ENCODE results near the gene PYY. TPM values are rescaled to one million over a fixed set of nuclear protein-coding genes. Genes with fewer than 3 reads are reported as not detected.
A peak's percentile ranks its signal among the peaks of the same experiment; 100 is the strongest.
"Not testable (repeated sequence)": the region's sequence is repeated elsewhere in the genome, so short reads cannot be mapped to it uniquely, and the experiment has no call there.

Gene PYY
- total and polyA plus RNA-seq, 2 experiments from 2014 or later, result not detected

DNA sequence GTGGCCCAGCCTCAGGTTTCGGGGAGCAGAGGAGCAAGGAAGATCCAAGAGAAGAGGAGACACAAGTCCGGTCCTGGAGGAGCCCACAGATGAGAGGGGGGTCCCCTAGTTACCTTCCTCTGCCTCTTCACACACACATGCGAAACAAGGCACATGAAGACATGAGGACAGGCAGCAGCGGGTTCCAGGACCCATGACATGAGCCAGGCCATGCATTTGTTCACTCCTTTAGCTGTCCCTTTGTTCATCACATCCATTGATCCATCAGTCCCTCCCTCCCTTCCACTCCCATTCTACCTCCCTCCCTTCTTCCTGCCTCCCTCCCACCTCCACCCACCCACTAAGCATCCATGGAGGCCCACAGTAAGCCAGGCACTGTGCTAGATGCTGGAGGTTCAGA is 20.8 kb downstream of the PYY start:
- Histone ChIP-seq H3K4me1 (ENCODE audit: low read depth) (no peaks in the 10 kb centered on the region), H3K36me3 (no peaks in the 10 kb centered on the region), H3K4me3 (no peak overlapping the region), H3K9me3 (ENCODE audit: low read depth) (no peaks in the 10 kb centered on the region), H3K27me3 (peaks cover 6% of the 10 kb centered on the region), H3K27ac (no peak overlapping the region)
- no peak for DNase-seq (ENCODE audit: low read depth in 1 of 2, low spot score in 1 of 2)
- TF ChIP-seq, protein P1, sequence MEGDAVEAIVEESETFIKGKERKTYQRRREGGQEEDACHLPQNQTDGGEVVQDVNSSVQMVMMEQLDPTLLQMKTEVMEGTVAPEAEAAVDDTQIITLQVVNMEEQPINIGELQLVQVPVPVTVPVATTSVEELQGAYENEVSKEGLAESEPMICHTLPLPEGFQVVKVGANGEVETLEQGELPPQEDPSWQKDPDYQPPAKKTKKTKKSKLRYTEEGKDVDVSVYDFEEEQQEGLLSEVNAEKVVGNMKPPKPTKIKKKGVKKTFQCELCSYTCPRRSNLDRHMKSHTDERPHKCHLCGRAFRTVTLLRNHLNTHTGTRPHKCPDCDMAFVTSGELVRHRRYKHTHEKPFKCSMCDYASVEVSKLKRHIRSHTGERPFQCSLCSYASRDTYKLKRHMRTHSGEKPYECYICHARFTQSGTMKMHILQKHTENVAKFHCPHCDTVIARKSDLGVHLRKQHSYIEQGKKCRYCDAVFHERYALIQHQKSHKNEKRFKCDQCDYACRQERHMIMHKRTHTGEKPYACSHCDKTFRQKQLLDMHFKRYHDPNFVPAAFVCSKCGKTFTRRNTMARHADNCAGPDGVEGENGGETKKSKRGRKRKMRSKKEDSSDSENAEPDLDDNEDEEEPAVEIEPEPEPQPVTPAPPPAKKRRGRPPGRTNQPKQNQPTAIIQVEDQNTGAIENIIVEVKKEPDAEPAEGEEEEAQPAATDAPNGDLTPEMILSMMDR (IDR thresholded peaks at IDR 0.05; ENCODE audit: low read depth, low read length), result no peak

DNA sequence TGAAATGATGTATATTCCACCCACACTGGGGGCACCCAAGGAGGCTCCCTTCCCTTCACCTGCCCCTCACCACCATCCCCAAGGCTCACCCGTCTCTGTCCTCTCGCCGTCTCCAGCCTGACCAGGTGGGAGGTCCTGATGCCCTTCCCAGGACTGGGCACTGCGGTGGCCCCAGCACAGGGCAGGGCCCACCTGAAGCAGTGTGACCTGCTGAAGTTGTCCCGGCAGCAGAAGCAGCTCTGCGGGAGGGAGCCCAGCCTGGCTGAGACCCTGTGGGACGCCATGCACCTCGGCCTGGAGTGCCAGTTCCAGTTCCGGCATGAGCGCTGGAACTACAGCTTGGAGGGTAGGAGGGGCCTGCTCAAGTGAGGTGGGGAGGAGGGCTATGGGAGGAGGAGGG is 21.4 kb downstream of the PYY start:
- H3K27ac ChIP-seq, result no peak overlapping the region
- no peaks in the 10 kb centered on the region for H3K4me1 ChIP-seq (ENCODE audit: low read depth)
- H3K36me3 ChIP-seq, result no peaks in the 10 kb centered on the region
- no peak overlapping the region for H3K4me3 ChIP-seq
- no peaks in the 10 kb centered on the region for H3K9me3 ChIP-seq (ENCODE audit: low read depth)
- TF ChIP-seq, protein P1 (IDR thresholded peaks at IDR 0.05; ENCODE audit: low read depth, low read length), result no peak
- no peak for DNase-seq (ENCODE audit: low read depth in 1 of 2, low spot score in 1 of 2)
- H3K27me3 ChIP-seq, result peaks cover 12% of the 10 kb centered on the region

DNA sequence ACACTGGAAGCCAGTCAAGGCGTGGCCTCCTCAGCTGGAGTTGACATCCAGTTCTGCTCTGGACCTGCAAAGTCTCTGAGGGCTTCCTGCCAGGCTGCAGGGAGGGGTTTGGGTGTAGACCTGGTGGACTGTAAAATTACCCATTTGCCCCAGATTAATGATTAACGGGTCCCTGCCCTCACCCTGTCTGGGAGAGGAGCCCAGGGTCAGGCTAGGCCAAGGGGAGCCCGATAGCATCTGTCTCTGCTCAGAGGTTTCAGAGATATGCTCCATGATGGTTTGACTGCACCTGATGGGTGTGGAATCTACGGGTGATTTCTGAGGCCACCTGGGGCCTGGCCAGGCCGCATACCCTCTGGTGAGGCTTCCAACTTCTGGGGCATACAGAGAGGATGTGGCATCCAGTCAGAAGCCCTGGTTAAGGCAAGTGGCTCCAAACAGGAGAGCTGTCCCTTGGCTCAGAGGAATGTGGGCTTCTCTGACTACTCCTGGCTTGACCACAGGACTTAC is 22.6 kb downstream of the PYY start:
- TF ChIP-seq, protein P1 (IDR thresholded peaks at IDR 0.05; ENCODE audit: low read depth, low read length), result no peak
- H3K4me3 ChIP-seq, result no peak overlapping the region
- no peaks in the 10 kb centered on the region for H3K4me1 ChIP-seq (ENCODE audit: low read depth)

DNA sequence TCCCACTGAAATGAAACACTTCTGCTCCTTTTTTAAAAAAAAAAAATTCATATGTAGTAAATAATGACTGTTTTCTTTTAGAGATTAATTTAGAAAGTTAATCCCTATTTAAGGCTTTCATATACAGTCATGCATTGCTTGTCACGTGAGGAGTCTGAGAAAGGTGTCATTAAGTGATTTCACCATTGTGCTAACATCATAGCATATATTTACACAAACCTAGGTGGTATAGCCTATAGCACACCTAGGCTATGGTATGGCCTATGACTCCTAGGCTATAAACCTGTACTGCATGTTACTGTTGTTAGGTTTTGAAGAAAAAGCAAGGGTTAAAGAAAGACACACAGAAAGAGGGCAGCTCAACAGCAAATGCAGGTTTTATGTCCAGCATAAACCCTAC is 25.1 kb downstream of the PYY start:
- Histone ChIP-seq H3K9me3 (ENCODE audit: low read depth) (no peaks in the 10 kb centered on the region), H3K27me3 (peaks cover 22% of the 10 kb centered on the region), H3K4me1 (ENCODE audit: low read depth) (no peaks in the 10 kb centered on the region), H3K36me3 (no peaks in the 10 kb centered on the region), H3K27ac (no peak overlapping the region), H3K4me3 (no peak overlapping the region)
- no peak for DNase-seq (ENCODE audit: low read depth in 1 of 2, low spot score in 1 of 2)
- TF ChIP-seq, protein P1 (IDR thresholded peaks at IDR 0.05; ENCODE audit: low read depth, low read length), result no peak

More for the DNA sequence above, 22.6 kb downstream of the PYY start:
- no peaks in the 10 kb centered on the region for H3K9me3 ChIP-seq (ENCODE audit: low read depth)
- H3K36me3 ChIP-seq, result no peaks in the 10 kb centered on the region
- DNase-seq (ENCODE audit: low read depth in 1 of 2, low spot score in 1 of 2), result no peak
- peaks cover 22% of the 10 kb centered on the region for H3K27me3 ChIP-seq
- no peak overlapping the region for H3K27ac ChIP-seq

DNA sequence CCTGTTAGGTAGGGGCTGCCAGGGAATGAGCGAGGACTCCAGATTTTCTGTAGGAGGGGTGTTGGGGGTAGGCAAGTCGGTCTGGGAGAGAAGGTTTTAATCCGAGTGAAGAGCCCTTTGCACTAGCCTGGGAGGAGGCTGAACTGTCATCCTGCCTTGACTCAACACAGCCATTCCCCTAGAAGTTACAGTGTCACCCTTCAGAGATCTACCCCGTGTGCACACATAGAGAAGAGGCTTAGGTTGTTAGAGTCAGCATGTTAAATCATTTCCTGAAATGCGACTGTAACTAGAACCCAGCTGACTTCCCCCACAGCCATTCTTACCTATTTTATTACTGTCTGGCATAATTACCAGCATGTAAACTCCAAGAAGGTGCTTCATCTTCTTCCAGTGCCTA is 25.8 kb downstream of the PYY start:
- not testable (repeated sequence) for H3K9me3 ChIP-seq (ENCODE audit: low read depth); DNase-seq (ENCODE audit: low read depth in 1 of 2, low spot score in 1 of 2); H3K4me3 ChIP-seq; H3K4me1 ChIP-seq (ENCODE audit: low read depth); H3K27ac ChIP-seq; H3K36me3 ChIP-seq
- H3K27me3 ChIP-seq, result peaks cover 22% of the 10 kb centered on the region

DNA sequence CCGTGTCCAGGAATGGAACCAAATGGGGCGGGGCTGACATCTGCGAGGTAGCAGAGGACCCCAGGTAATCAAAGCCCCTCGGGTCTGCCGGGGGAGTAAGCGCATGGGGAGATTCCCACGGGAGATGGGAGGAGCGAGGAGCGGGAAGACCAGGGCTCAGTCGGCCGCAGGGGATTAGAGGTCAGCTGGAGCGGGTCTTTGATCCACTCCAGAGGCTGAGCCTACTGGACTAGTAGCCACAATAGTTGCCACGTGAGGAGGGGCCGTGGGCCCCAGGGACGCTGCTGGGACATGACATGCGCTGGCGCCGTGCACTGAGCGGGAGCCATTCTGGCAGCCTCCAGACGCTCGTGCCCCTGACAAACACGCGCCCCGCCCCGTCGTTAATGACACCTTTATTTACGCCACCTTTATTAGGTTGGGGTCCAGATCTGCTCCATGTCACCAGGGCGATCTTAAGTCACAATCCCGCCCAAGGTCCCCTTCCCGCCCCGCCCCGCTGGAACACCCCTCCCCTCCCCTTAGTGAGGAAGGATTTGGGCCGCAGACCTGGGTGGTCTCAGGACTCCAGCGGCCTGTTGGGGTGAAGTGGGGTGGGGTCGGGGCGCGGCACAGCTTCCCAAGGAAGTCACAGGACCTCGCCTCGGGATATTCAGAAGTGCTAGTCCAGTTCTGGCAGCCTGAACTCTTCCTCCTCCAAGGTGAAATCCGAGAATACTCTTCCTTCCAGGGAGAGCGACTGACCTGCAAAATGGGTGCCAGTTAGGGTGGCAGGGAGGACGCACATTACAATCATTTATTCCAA is 26.5 kb downstream of the PYY start:
- no peaks in the 10 kb centered on the region for H3K36me3 ChIP-seq
- no peak for DNase-seq (ENCODE audit: low read depth in 1 of 2, low spot score in 1 of 2)
- no peak overlapping the region for H3K27ac ChIP-seq
- H3K4me3 ChIP-seq, result peak overlapping the region; percentile 12
- H3K27me3 ChIP-seq, result peaks cover 22% of the 10 kb centered on the region
- H3K9me3 ChIP-seq (ENCODE audit: low read depth), result no peaks in the 10 kb centered on the region
- H3K4me1 ChIP-seq (ENCODE audit: low read depth), result no peaks in the 10 kb centered on the region
- TF ChIP-seq, protein P1 (IDR thresholded peaks at IDR 0.05; ENCODE audit: low read depth, low read length), result no peak
